GM18873 (cell line): ENCODE results near the gene SCN9A.
A peak's percentile ranks its signal among the peaks of the same experiment; 100 is the strongest.
"Not testable (repeated sequence)": the region's sequence is repeated elsewhere in the genome, so short reads cannot be mapped to it uniquely, and the experiment has no call there.

Experiments used
- ATAC-seq: cut with Tn5 transposase; IDR thresholded peaks from one replicate; pipeline ENCODE4 v1.9.1; 2021; ENCODE audit warnings: mild to moderate bottlenecking, moderate library complexity, moderate number of reproducible peaks; ENCODE audit not compliant: unreplicated experiment, low FRiP score

Gene SCN9A

GRCh38 chr2:166337932-166338331 is 37.8 kb downstream of the SCN9A start:
- no peak for ATAC-seq

DNA sequence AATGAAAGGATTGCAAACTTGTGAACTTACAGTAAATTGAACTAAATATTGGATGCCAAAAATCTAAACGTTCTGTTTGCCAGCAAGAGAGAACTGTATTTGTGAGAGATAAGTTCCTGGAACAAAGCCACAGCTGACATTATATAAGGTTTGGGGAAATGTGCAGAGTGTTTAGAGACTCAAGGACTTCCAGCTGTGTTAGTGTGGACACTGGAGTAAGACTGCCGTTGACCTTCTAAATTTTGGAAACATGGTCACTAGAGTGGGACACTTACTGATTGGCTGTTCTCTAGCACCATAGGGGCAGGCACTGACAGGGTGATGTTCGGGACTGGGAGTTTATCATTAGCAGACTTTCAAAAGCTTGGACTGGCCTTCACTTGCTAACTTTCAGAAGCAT is 40.5 kb downstream of the SCN9A start:
- no peak for ATAC-seq

GRCh38 chr2:166334805-166335204 is 40.9 kb downstream of the SCN9A start:
- no peak for ATAC-seq

DNA sequence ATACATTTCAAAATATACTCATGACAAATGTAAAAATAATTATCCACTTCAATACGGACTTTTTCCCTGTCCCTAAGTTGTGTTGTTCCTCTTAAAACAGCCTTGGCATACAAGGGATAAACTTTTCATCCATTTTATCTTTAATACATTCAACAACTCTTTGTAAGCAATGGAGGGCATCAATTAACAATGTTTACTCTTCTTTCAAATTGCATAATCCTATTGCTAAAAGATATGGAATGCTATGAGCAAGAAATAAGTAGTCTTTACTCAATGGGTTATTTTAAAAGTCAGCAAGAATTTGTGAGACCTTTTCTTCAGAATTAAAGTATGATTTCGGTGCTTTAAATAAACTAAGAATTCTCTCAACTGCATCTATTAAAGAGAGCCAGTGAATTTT is 41.9 kb downstream of the SCN9A start:
- ATAC-seq: no peak

DNA sequence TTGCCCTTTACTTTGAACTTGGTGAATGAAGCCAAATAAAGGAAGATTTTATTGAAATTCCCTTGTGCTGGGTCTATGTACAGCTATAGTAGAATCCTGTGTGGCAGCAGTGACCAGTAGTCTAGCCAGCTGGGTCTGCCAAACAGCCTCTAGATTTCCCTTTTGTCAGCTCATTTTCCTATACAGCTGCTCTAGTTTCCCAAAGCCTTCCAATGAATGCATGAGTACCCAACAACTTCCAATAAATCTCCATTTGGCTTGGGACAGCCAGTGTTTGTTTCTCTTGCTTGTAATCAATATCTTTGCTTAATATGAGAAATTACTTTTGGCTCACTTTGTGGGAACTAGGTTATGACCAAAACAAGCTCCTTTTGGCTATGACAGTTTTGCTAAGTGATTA is 43.6 kb downstream of the SCN9A start:
- no peak for ATAC-seq

GRCh38 chr2:166331468-166331867 is 44.3 kb downstream of the SCN9A start:
- ATAC-seq: no peak

DNA sequence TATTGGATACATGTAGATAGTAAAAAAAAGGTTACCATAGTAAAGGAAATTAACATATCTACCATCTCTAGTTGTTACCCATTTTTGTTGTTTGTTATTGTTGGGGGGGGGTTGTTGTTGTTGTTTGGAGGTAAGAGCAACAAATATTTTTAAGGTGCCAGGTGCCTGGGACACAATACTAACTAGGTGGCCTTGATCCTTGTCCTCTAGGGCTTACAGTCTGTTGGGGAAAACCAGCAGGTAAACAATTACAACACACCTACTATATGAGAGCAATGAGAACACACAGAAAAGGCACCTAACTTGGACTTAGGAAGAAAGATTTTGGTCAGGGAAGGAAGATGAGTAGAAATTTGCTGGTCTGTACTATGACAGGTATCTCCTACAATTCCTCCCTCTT is 46.3 kb downstream of the SCN9A start:
- ATAC-seq: no peak

GRCh38 chr2:166328147-166328546 is 47.6 kb downstream of the SCN9A start:
- no peak for ATAC-seq

- ATAC-seq: no peak
These were observed 54.7 kb downstream of the SCN9A start for GRCh38 chr2:166321076-166321475.

DNA sequence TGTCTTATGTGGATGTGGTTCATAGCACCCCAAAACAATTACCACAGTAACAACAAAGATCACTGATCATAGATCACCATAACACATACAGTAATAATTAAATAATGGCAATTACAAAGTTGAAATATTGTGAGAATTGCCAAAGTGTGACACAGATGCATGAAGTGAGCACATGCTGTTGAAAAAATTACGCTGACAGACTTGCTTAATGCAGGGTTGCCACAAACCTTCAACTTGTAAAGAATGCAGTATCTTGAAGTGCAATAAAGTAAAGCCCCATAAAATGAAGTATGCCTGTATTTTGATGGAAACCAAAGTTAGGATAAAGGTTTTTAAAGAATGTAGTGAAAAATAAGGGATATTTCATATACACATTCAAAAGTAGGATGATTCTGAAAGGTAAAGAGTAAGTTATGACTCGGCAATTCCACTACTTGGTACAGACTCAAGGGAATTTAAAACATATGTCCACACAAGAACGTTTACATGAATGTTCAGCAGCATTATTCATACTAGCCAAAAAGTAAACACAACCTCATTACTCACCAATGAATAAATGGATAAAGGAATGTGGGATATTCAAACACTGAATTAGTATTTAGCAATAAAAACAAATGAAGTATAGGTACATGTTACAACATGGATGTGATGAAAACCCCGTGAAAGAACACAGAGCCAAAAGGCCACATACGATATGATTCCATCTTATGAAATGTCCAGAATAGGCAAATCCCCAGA is 61.6 kb downstream of the SCN9A start:
- no peak for ATAC-seq

- ATAC-seq: not testable (repeated sequence)
These were observed 62.9 kb downstream of the SCN9A start for GRCh38 chr2:166312863-166313262.

DNA sequence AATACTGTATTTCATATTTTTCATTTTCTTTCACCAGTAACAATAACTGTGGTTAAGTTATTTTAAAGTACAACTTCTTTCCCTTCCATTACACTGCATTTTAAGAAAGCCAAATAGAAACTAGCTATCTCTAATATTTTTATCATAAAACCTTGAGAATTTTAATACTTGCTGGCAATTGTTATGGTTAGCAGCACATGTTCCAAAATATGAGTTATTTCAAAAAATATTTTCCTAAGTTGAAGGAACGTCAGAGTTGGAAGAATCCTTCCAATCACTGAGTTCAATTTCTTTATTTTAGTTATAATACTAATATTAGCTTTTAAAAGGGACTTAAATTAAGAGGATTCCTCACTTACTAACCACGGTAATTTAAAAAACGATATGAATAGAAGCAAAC is 68.4 kb downstream of the SCN9A start:
- ATAC-seq: no peak

- ATAC-seq: no peak
These were observed 71.1 kb downstream of the SCN9A start for GRCh38 chr2:166304656-166305055.

DNA sequence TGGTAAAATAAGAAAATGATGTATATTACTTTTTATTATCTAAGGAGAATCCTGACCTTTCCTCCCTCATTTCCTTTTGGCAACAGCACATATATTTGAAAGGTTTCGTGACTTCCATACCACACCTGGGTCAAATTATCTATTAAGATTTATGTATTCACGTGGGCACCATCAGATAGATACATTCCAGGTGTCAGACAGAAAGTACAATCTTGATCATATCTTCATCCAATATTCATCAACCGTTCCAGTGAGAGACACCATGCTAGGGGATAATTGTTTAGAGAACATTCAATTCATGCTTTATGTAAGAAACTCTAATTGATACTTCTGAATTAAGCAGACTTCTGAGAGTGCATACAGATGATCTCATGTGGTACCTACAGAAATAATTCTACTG is 73.7 kb downstream of the SCN9A start:
- no peak for ATAC-seq

GRCh38 chr2:166297951-166298350 is 77.8 kb downstream of the SCN9A start:
- no peak for ATAC-seq

DNA sequence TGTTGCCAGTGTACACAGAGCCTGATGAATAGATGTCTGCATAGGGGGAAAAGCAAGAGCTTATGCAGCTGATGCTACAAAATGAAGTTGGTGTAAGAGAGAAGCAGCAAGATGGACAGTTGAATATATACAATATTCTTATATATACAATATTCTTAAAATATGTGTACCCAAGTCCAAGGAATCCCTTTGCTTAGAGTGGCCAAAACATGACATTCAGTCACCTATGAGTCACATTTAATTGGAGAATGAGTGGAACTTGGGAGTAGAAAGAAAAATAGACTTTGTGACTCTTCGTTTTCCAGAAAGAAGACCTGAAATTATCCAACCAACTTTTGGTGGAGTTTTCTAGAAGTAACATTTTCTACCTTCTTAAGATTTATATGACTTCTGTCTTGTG is 81.8 kb downstream of the SCN9A start:
- ATAC-seq: no peak

DNA sequence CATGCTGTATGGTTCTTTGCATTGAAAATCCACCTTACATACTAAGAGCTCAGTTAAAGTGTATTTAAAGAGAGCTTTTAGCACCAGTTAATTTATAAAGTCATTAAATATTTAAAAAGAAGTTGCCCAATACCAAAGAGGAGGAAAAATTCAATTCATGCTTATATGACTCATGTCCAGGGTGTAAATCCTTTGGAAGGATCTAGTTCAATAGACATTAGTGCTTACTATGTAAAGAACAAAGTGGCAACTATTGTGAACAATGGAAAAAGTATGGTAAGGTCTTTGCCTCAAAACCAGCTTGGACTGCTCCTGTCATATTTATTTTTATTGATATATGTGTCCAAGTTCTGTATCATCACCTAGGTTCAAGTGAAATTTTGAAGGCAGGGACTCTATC is 90.5 kb downstream of the SCN9A start:
- no peak for ATAC-seq

DNA sequence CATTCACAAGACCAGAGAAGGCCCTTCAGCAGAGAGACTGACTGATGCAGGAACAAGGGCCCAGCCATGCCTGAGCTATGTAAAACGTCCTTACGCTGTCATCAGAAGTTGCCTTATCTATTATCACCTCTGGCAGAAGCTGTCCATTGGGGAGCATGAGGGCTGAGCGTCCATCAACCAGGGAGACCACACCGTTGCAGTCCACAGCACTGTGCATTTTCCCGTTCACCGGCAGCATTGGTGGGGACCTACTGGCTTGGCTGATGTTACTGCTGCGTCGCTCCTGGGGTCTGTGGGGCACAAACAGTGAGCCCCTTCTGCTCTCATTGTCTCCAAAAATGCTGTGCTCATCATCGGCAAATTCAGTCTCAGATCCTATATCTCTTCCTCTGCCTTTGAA is 91.4 kb downstream of the SCN9A start:
- ATAC-seq: no peak

DNA sequence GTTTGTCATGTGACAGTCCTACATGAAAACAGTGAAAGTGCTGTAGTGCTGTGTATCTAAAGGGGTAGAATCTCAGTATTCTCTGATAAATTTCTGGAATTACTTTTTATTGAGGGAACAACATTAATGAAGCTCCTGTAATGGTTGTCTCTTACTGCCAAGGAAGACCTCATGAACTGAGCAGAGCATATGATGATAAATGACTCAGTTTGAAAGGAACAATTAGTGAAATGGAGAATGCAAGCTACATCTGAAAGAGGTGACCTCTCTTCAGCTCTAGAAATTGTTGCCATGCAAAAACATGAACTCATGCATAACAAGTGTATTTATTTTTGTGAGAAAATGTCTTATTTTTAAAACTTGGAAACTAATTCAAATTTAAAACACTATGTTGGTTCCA is 93.6 kb downstream of the SCN9A start:
- peak; percentile 54 for ATAC-seq

DNA sequence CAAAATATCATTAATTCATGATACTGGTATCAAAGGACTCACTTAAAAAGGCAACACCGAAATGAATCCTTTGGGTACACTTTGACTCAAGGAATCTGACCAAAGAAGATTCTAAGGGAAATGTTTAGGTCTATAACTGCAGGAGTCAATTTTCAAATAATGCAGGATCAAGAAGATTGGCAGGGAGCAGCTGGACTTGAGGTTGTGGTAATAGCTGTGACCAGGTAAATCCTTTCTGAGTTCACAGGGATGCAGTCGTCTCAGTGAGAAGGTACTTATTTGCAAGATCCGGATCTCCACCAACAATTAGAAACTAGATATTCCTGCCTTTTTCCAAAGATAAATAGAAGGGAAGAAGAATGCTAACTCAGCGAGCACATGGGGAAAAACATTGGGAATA is 96.9 kb downstream of the SCN9A start:
- ATAC-seq: no peak

DNA sequence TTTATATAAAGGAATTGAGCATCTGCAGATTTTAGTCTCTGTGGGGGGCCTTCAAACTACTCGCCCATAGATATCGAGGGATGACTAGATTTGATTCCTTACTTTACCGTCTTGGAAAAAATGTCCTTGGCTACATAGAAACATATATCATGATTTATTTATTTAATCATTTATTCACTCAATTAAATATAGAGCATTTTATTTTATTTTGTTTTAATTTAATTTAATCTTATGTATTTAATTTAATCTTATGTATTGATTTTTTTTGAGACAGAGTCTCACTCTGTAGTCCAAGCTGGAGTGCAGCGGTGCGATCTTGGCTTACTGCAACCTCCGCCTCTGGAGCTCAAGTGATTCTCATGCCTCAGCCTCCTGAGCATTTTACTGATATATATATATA is 105.4 kb downstream of the SCN9A start:
- no peak for ATAC-seq

DNA sequence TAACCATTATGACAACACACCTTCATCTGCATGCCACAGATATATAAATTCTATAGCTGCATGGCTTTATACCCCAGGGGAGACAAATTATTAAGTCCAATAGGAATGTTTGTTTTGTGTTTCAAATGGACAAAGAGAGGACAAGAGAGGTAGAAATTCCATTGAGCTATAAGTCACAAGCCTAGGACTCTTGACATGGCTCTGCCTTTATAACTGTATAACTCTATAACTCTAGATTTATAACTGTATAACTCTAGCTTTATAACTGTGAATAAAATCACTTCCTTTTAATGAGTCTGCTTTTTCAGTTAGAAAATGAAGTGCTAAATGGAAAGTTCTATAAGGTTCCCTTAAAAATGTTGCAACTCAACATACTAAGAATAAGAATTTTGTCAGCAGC is 106.4 kb downstream of the SCN9A start:
- ATAC-seq: no peak

- ATAC-seq: no peak
These were observed 117.9 kb downstream of the SCN9A start for GRCh38 chr2:166257859-166258258.
